B cell (primary cell): ENCODE data around the gene PCDHA12. TPM values are rescaled to one million over a fixed set of nuclear protein-coding genes. Genes with fewer than 3 reads are reported as not detected.

ENCODE experiments used
- ATAC-seq: fragments of 200-7000 bp; cut with Tn5 transposase; one replicate; pipeline ENCODE4 v1.10.0; 2021; ENCODE audit warnings: low read depth, mild to moderate bottlenecking, moderate number of reproducible peaks, moderate library complexity
- CTCF ChIA-PET: fragments of 350-600 bp; sonication (Branson Sonifier 250); formaldehyde crosslinking; loops from one replicate; lab custom pipeline; 2021; ENCODE audit warnings: antibody characterized with exemption, inconsistent platforms; lab: Charles Lee
- POLR2A ChIA-PET: fragments of 350-600 bp; sonication (Branson Sonifier 250); formaldehyde crosslinking; loops from one replicate; lab custom pipeline; 2021; ENCODE audit warnings: antibody characterized with exemption; lab: Charles Lee
- DNase-seq: peaks from one replicate; pipeline ENCODE4 v3.0.0; 2013
- H2AFZ ChIP-seq: 2 replicates; pipeline ENCODE4 v1.6.1; 2012; ENCODE audit warnings: mild to moderate bottlenecking, low read depth, low read length; ENCODE audit not compliant: insufficient read depth, poor library complexity, severe bottlenecking
- H3K27ac ChIP-seq, 2 donors: 1 replicate in 1 of 2; 2 replicates in 1 of 2; pipeline ENCODE4 v1.5.1; 2012 to 2013; ENCODE audit warnings: low read length in 2 of 2, mild to moderate bottlenecking in 2 of 2, moderate library complexity in 1 of 2
- H3K27me3 ChIP-seq, 4 experiments: fragments of 200-600 bp in 1 of 4; sonication (generic) in 1 of 4; replicated peaks in 1 of 4; 1 replicate in 2 of 4; 2 replicates in 2 of 4; pipeline versions ENCODE4 v1.6.1 to v1.7.0; 2013 to 2016; ENCODE audit warnings: low read length in 3 of 4, mild to moderate bottlenecking in 2 of 4, mixed read lengths in 1 of 4, moderate library complexity in 1 of 4; ENCODE audit not compliant: insufficient read depth in 4 of 4, control insufficient read depth in 3 of 4; ENCODE audit errors: control extremely low read depth in 1 of 4
- H3K36me3 ChIP-seq, 2 experiments: replicated peaks in 1 of 2; 1 replicate in 1 of 2; 2 replicates in 1 of 2; pipeline versions ENCODE4 v1.6.1 to v1.7.1; 2013; ENCODE audit warnings: low read length in 1 of 2; ENCODE audit not compliant: insufficient read depth in 2 of 2, control insufficient read depth in 1 of 2; ENCODE audit errors: control extremely low read depth in 1 of 2, extremely low read depth in 1 of 2
- H3K4me1 ChIP-seq, 2 donors: fragments of 200-600 bp in 1 of 2; sonication (generic) in 1 of 2; 1 replicate in 1 of 2; 2 replicates in 1 of 2; pipeline versions ENCODE4 v1.5.1 to v1.6.1; 2013 to 2017; ENCODE audit warnings: low read length in 2 of 2; ENCODE audit not compliant: control insufficient read depth in 2 of 2, insufficient read depth in 2 of 2
- H3K4me2 ChIP-seq: replicated peaks from 2 replicates; pipeline ENCODE3; 2012; ENCODE audit warnings: mild to moderate bottlenecking, low read depth, low read length; ENCODE audit not compliant: poor library complexity, severe bottlenecking
- H3K4me3 ChIP-seq, 5 experiments: fragments of 200-600 bp in 1 of 5; sonication (generic) in 1 of 5; 1 replicate in 3 of 5; 2 replicates in 2 of 5; pipeline versions ENCODE4 v1.5.1 to v1.7.0; 2011 to 2016; ENCODE audit warnings: low read length in 4 of 5, mild to moderate bottlenecking in 4 of 5, low read depth in 2 of 5, control low read depth in 1 of 5, moderate library complexity in 1 of 5; ENCODE audit not compliant: insufficient read depth in 1 of 5; ENCODE audit errors: control extremely low read depth in 1 of 5, extremely low read depth in 1 of 5
- H3K79me2 ChIP-seq: fragments of 200-600 bp; sonication (generic); one replicate; pipeline ENCODE4 v1.6.0; 2016; ENCODE audit warnings: low read length; ENCODE audit not compliant: control insufficient read depth, insufficient read depth
- H3K9ac ChIP-seq: fragments of 200-600 bp; sonication (generic); 2 replicates; pipeline ENCODE4 v1.6.1; 2017; ENCODE audit warnings: mild to moderate bottlenecking, low read length, moderate library complexity
- H3K9me3 ChIP-seq, 3 donors: one replicate each; pipeline versions ENCODE4 v1.6.1 to v1.7.1; 2013; ENCODE audit warnings: low read length in 2 of 3; ENCODE audit not compliant: control insufficient read depth in 2 of 3, insufficient read depth in 1 of 3; ENCODE audit errors: control extremely low read depth in 1 of 3
- H4K20me1 ChIP-seq: 2 replicates; pipeline ENCODE4 v1.6.0; 2012; ENCODE audit warnings: mild to moderate bottlenecking, low read length; ENCODE audit not compliant: insufficient read depth, control insufficient read depth, poor library complexity, severe bottlenecking
- H3K27ac Mint-ChIP-seq: one replicate; pipeline ENCODE4 v1.8.0; 2021; ENCODE audit warnings: mixed read lengths
- H3K27me3 Mint-ChIP-seq: one replicate; pipeline ENCODE4 v1.8.0; 2021; ENCODE audit warnings: mixed read lengths
- H3K4me1 Mint-ChIP-seq: one replicate; pipeline ENCODE4 v1.8.0; 2021; ENCODE audit warnings: mixed read lengths
- H3K4me3 Mint-ChIP-seq: one replicate; pipeline ENCODE4 v1.8.0; 2021; ENCODE audit warnings: mixed read lengths
- H3K9me3 Mint-ChIP-seq: one replicate; pipeline ENCODE4 v1.8.0; 2022; ENCODE audit warnings: mixed read lengths; ENCODE audit not compliant: insufficient read depth
- EZH2 ChIP-seq: IDR thresholded peaks from 2 replicates; pipeline ENCODE4 v1.6.1; 2012; ENCODE audit warnings: borderline replicate concordance, low read depth, mild to moderate bottlenecking, moderate library complexity, low read length; ENCODE audit not compliant: insufficient read depth, poor library complexity, severe bottlenecking
- WGBS: methylation state at CpG from one replicate; pipeline ENCODE4 v1.1.5; 2013; ENCODE audit warnings: missing lambda C conversion rate; ENCODE audit not compliant: insufficient coverage; 5-methylcytosine and 5-hydroxymethylcytosine counted together
- intact Hi-C: fragments of 100-400 bp; cut with micrococcal nuclease; formaldehyde crosslinking; loops from one replicate; pipeline ENCODE4 v1.10.0; 2022
- polyA plus RNA-seq: library from polyadenylated mRNA; depleted of rRNA; stranded (reverse); fragments of >200 nt; gene quantifications from 2 replicates; pipeline ENCODE4 v1.2.3, GENCODE V29; 2012
- total RNA-seq, 2 donors: library from RNA; stranded (reverse); fragments of 120-200 nt in 1 of 2; gene quantifications; 1 replicate in 1 of 2; 2 replicates in 1 of 2; pipeline versions ENCODE4 v1.2.3 to v1.2.4, GENCODE V29; 2013 to 2022
- TF ChIP-seq, protein P1 (sequence below): fragments of 200-600 bp; IDR thresholded peaks from one replicate; pipeline ENCODE4 v1.8.0; 2022; ENCODE audit warnings: antibody characterized with exemption, mild to moderate bottlenecking

PCDHA12 gene
- total and polyA plus RNA-seq, 2 donors (not counting 1 experiment from before 2014, with no cell fraction given) = not detected

GRCh38 chr5:140835622-140836510 lies 39.2 kb upstream of the PCDHA12 start:
- Mint-ChIP-seq H3K27ac (no peak overlapping the region), H3K4me1 (no peaks in the 10 kb centered on the region), H3K9me3 (peaks cover 3% of the 10 kb centered on the region), H3K27me3 (peaks cover 26% of the 10 kb centered on the region), H3K4me3 (no peak overlapping the region)
- no peaks in the 10 kb centered on the region for H3K36me3 ChIP-seq
- no peak overlapping the region for H3K4me2 ChIP-seq
- H4K20me1 ChIP-seq = no peaks in the 10 kb centered on the region
- H3K9me3 ChIP-seq = peaks cover 0 to 21% (median 11%) of the 10 kb centered on the region in 3 donors
- H3K27ac ChIP-seq = no peak overlapping the region
- TF ChIP-seq EZH2 = no peak
- TF ChIP-seq, protein P1, sequence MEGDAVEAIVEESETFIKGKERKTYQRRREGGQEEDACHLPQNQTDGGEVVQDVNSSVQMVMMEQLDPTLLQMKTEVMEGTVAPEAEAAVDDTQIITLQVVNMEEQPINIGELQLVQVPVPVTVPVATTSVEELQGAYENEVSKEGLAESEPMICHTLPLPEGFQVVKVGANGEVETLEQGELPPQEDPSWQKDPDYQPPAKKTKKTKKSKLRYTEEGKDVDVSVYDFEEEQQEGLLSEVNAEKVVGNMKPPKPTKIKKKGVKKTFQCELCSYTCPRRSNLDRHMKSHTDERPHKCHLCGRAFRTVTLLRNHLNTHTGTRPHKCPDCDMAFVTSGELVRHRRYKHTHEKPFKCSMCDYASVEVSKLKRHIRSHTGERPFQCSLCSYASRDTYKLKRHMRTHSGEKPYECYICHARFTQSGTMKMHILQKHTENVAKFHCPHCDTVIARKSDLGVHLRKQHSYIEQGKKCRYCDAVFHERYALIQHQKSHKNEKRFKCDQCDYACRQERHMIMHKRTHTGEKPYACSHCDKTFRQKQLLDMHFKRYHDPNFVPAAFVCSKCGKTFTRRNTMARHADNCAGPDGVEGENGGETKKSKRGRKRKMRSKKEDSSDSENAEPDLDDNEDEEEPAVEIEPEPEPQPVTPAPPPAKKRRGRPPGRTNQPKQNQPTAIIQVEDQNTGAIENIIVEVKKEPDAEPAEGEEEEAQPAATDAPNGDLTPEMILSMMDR = no peak
- ATAC-seq (no peak), DNase-seq (no peak)
- no peak overlapping the region for H3K9ac ChIP-seq
- CTCF ChIA-PET = no interaction called here
- intact Hi-C loops = no loop called here
- POLR2A ChIA-PET = no interaction called here
- no peaks in the 10 kb centered on the region for H3K79me2 ChIP-seq
- no peaks in the 10 kb centered on the region for H3K4me1 ChIP-seq
- H3K4me3 ChIP-seq = no peak overlapping the region
- peaks cover 0 to 10% (median 5%) of the 10 kb centered on the region in 4 experiments for H3K27me3 ChIP-seq
- 60% methylated on average over 103 of the region's 103 CpGs for WGBS
- no peak overlapping the region for H2AFZ ChIP-seq
